Measurements from ENCODE around the gene MACROD1.

Gene MACROD1

DNA sequence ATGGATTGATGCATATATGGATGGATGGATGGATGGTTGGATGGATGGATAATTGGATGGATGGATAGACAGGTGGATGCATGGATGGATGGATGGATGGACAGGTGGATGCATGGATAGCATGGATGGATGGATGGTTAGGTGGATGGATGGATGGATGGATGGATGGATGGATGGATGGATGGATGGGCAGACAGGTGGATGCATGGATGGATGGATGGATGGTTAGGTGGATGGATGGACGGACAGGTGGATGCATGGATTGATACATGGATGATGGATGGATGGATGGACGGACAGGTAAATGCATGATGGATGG, 52.5 kb downstream of the MACROD1 start:
- DNase-seq (ENCODE audit: low read depth): no peak

DNA sequence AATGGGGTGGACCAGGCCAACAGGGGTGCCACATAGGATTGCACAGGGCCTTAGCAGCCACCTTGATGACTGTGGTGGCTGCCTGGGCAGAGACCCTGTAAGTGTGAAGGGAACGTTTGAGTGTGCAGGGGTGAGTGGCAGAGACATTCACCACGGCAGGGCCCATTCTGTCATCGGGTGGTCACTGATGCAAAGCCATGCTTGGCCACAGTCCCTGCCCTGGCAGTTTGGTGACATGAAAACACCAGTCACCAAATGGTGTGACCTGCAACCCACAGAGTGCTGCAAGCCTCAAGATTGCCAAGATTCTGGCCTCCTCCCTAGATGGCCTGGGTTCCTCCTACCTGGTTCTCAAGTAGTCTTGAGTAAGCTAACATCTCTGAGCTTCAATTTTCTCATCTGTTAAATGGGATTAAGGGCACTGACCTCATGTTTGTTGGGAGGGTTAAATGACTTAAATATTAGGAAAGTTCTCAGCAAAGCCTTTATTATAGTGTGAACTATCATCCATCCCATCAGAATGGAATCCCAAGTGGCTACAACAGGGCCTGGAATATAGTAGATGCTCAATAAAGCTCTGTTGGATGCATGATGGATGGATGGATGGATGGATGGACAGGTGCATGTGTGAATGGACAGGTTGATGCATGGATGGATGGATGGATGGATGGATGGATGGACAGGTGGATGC, 53.0 kb downstream of the MACROD1 start:
- DNase-seq (ENCODE audit: low read depth): no peak

DNA sequence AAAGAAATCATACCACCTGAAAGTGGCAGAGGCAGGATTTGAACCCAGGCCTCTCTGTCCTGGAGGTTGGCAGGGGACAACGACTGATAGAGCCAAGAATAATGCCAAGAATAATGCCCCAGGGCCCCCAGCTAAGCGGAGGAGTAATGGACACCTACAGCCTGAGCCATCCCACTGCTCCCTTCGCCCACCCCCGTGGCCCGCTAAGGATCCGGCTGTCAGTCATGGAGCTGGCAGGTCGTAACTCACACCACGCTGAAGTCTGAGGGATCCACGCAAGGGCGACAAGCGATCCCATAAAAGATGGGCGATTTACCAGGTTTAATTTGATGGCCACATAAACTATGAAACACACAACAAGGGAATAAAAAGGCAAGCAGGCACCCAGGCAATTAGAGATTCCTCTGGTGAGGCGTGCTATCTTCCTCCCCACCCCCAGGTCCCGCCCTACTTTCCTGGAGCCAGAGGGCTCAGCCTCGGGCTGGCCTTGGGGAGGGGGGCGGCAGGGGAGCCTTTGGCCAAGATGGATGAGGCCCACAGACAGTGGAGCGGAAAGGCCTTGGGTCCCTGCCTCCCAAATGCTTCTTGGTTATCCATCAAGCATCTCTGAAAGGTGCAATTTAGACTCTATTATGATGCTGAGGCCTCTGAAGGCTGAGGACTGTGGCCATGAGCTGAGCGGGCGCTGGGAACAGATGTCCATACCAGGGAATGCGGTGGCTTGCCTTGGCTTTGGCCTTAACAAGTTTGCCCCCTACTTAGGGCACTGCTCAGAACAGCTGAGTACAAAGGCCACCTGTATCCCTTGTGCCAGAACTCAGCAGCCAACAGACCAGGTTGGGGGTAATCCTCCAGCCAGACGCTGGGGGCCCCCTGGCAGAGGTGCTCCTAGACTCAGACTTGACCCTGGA, 55.2 kb downstream of the MACROD1 start:
- no peak for DNase-seq (ENCODE audit: low read depth)

DNA sequence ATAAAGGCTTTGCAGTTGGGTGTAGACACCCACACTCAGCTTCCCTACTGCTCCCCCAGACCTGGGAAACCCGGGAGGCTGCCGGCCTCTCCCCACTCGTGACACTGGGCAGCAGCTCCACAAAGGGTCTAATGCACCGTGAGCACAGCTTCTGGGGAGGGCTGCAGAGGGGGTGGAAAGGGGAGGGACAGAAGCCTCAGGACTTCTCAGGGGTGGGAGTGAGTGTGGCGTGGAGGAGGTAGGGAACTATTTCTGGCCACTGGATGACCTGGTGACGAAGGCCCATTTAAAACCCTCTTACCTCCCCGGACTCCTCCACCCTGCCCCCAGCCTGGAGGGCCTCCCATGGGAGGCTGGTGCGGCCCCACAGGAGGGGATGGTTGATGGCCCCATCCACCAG, 56.6 kb downstream of the MACROD1 start:
- no peak for DNase-seq (ENCODE audit: low read depth)

DNA sequence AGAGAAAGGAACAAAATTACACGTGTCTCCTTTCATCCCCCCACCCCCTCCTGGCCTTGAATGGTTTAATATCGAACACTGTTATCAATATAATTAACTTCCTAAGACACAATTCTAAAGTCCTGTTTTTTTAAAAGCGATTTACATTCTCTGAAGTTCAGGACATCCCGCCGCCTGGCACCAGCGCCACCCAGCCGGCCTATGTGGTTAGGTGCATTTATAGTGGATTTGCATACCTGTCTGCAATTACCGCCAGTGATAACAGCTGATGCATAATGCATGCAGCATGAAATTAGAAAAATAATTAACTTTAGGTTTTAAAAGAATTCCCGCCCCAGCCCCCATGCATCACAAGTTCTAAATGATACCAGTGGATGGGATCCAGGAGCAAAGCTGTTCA, 58.6 kb downstream of the MACROD1 start:
- DNase-seq (ENCODE audit: low read depth): no peak

DNA sequence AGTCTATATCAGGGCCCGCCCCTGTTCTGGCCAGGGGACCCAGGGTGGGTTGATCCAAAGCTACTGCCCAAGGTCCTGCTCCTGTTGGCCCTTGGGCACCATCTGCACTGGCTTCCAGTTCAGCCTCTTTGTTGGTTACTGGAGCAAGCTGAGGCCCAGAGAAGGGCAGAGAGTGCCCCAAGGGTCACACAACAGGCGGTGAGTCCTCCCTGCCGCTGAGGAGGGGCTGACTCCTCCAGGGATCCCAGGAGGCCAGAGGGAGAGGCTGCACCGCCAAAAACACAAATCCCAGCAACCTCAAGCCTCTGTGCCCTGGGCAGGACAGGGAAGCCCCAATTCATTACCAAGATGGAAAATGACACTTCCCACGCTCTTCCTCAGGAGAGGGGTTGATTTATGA, 61.3 kb downstream of the MACROD1 start:
- no peak for DNase-seq (ENCODE audit: low read depth)

DNA sequence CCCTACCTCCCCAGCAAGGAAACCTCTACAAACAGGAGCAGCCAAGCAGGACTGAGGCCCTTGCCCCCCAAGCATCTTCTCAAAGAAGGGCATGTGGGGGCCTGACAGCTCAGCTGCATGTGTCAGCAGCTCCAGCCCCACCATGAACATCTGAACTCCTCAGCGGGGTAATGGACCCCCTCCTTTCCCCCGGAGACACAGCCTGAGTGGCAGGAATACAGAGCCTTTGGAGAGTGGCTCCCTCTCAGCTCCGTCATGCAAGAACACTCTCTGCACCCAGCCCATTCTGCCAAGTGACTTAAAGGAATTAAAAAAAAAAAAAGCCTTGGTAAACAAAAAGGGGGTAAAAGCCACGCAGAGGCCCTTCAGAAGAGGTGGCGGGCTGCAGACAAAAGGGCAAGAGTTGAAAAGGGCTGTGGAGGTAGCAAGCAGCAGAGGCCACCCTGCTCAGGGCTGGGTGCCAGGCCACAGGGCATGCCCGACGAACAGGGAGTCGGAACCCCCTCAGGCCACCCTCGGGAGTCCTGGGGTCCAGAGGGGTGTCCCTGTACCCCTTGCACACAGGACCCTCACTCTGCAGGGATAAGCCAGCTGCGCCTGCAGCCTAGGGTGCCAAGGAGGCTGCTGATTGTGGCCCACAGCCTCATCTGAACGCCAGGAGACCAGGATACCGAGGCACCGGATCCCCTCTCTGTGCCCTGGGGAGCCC, 62.5 kb downstream of the MACROD1 start:
- DNase-seq (ENCODE audit: low read depth): no peak

DNA sequence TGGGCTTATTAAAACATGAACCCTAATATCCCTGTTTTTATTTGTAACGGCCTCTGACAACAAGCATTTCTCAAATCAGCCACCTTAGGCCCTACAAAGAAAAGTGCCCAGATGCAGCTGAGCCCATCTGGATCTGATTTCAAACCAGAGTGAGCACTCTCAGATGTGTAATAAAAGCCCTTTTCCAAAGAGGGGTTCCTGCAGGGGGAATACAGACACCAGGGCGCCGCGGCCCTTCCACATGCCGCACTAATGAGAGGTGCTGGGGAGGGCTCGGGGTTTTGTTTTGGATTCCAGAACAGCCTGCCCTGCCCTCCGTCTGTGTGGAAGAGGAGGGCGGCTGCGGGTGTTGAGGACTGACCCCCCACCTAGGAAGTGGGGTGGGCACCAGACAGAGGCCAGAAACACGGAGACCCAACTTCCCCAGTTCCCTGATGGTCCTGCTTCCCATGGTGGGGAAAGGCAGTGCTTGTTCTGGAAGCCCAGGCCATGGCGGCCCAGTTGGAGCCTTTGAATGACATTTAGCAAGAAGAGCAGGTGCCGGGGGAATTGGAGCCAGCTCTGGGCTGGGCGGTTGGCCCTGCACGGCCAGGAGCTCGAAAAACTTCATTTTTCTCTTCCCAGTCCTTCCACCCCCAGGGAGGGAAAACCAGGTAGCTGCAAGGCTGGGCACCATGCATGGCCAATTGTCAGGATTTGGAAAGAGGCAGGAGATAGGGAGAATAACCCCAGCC, 63.7 kb downstream of the MACROD1 start:
- no peak for DNase-seq (ENCODE audit: low read depth)

DNA sequence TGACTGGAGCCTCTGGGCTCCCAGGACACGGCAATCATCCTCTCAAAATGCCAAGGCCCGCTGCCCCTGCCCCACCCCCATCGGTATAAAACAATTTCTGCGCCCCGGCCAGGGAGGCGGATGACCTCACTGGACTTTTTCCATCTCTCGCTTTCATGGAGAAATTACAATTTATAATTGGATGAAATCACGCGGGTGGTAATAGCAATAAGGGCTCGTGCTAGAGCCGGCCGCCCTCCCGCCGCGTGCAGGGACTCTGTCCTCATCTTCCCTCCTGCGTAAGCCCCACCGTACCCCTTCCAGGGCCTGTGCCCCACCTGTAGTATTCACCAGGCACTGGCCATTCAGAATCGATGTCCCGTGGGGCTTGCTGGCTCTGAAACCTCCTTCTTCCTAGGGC, 64.5 kb downstream of the MACROD1 start:
- no peak for DNase-seq (ENCODE audit: low read depth)

DNA sequence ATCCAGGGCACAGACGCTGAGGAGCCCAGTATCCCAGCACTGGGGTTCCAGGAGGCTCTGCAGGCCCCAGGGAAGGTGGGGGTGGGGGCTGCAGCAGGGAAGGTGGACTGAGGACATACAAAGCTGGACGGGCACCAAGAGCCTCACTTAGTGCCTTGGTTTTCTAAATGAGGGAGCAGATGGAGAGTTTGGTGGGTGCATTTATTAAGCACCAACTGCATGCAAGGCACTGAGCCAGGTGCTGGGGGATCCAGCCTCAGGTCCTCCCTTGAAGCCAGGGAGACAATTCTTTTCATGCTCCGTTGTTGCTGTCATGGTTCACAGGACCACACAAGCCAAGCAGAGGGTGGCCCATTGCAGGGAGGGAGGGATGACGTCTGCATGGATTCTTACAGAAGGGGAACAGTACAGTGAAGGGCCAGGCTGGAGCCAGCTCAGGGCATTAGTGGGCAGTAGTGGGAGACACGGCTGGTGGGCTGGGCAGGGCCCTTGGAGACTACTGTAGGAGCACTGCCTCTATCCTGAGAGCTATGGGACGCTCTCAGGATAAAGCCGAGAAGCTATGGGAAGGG, 65.0 kb downstream of the MACROD1 start:
- no peak for DNase-seq (ENCODE audit: low read depth)

DNA sequence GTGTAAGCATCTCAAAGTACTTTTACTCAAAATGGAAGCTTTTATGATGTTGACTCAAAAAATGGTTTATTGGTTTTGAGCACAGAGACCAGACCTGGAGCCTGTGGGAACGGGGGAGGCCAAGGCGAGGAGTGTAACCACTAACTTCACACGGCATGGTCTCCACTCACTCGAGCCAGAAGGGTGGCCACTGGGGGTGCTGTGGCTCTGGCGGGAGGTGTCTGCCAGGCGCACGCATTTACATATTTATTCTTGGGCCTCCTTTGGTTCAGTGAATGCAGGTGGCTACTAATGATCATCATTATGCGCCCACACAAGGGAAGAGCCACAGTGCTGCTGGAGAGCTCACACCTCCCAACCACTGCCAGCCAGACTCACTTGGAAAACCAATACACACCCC, 65.6 kb downstream of the MACROD1 start:
- DNase-seq (ENCODE audit: low read depth): no peak

DNA sequence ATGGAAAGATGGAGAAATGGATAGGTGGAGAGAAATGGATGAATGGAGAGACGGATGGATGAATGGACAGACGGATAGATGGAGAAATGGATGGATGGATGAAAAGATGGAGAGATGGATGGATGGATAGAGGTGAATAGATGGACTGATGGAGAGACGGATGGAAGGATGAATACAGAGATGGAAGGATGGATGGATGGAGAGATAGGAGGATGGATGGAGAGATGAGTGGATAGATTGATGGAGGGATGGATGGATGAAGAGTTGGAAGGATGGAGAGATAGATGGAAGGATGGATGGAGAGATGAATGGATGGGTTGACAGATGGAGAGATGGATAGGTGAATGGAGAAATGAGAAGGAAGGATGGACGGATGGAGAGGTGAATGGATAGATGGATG, 66.5 kb downstream of the MACROD1 start:
- no peak for DNase-seq (ENCODE audit: low read depth)

DNA sequence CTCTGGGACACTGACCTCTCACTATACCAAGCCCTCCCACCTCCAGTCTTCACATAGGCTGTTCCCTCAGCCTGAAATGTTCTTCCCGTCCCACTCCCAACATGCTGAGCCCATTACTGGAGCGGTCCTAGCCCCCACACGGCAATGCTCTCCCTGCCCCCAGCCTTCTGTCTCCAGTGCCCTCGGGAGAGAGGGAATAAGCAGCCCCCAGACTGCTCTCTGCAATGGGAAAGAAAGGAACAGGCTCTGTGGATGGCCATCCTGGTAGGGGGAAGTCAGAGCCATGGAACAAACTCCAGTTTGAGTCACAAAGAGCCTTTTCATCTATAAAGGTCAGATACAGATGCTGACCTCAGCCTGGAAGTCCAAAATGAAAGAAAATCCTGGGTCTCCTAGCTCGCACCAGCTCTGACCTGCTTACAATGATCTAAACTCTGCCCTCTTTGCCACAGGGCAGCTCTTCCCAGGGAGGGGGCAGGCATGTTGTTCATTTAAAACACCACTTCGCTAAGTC, 67.5 kb downstream of the MACROD1 start:
- DNase-seq (ENCODE audit: low read depth): no peak

DNA sequence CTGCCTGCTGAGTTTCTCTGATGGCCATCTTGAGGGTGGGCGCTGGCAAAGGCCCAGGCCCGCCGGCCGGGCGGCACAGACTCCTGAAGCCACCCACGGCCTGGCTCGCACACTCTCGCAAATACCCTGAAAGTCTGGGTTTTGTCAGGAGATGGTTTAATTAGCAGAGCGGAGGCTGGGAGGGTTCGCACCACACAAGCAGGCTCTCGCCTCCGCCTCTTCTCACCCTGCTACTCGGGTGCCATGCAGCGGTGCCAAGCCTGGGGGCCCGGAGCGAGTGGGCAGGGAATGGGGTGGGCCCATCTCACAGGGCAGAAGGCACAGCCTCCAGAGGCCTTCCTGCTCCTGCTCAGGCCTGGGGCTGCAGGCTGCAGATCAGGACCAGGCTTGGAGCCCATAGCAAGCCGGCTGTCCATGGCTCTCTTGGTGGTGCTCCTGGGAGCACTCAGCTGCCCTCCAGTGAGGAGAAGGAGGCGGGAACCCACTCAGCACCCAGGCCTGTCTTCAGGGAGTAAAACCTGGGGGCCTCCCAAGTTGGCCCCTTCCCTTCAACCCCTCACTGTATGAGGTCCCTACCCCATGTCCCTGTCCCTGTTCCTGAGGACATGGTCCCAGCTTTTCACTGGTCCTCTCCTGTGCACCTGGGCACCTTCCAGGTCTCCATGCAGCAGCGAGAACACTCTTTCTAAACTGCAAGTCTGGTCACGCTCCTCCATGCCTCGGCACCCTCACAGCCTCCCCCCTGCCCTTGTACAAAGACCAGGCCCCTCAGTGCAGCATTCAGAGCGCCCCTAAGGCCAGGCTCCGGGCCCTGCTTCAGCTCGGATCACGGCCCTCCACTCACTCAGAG, 68.2 kb downstream of the MACROD1 start:
- no peak for DNase-seq (ENCODE audit: low read depth)

DNA sequence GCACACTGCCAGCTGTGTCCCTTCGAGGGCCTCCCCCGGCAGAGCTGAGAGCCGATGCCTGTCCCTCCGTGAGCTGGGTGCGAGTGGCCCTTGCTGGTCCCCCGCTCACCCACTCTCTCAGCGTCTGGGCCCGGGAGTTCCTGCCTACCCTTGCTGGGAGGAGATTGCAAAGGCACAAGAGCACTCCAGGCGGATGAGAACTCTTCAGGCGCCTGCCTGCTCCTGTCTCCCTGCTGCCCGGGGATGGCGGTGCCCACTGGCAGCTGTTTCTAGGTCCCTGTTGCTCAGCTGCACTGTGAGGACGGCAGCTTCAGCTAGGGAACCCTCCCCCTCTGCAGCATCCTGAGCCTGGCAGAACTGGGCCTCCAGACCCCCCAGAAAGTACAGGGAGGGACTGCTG, 69.1 kb downstream of the MACROD1 start:
- DNase-seq (ENCODE audit: low read depth): no peak

DNA sequence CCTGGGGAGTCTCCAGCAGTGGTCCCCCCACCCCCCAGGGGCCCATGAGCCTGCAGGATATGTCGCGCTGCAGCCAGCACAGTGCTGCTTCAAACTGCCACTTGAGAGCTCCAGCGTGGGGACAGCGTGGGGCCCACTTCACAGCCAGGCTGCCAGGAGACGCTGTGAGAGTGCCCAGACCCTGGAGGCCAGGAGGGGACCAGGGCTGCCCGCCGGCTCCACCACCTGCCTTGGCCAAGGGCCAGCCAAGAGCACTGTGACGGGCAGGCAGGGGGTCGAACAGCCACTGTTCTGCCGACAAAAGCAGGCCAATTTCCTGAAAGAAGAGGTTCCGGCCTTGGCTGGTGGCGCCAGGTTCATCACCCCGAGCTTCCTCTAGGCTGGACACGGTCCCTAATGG, 70.0 kb downstream of the MACROD1 start:
- no peak for DNase-seq (ENCODE audit: low read depth)

DNA sequence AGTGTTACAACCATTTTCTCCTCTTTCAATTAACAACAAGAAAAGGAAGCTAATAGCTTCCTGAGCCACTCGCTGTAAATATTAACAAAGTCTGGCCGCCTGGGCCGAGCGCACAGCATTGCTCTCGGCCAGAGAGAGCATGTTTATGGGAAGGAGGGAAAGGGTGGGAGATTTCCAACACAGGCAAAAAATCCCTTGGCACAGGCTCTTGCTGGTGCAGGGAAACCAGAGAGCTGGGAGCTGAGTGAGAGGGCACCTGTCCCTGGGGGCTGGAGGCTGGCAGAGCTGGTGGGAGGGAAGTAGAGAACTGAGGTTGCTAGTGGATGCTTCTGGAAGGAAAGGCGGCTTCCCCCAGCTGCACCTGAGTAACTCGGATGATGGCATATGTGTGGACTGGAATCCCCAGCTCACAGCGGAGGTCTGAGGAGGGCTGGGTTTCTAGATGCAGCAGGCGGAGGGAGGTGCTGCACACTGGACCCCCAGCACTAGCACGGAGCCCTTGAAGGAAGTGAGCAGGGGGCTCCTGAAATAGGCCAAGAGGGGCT, 70.6 kb downstream of the MACROD1 start:
- DNase-seq (ENCODE audit: low read depth): no peak

DNA sequence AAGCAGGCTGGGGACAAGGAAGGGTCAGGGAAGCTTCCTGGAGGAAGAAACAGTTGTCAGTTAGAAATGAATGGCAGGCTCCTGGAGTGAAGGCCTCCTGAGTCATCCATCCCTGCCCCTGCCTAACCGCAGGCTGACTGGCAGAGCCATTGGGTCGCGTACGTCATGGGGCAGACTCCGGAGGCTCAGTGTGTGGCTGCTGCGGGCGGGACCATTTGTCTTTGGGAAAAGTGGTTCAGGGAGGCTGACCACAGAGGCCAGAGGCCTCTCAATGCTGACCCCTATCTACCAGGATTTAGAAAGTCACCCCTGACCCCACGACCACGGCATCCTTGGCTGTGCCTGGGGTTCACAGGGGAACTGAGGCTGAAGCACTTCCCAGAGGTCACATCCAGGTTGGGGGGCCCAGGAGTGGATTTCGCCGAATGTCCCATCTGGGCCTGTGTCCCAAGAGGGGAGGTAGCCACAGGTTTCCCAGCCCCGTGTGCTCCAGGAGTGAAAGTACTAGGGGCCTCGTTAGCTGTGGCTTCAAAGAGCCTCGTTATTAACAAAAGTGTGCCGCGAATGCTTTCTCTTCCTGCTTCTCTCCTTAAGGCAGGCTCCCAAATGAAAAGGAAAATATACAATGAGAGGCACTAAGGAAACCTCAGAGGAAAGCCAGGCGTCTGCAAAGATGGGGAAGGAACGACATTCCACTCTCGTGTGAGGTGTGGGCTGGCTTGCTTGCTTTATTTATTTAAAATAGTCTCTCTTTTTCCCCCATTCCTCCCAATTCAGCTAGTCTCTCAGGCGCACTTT, 71.3 kb downstream of the MACROD1 start:
- DNase-seq (ENCODE audit: low read depth): no peak

DNA sequence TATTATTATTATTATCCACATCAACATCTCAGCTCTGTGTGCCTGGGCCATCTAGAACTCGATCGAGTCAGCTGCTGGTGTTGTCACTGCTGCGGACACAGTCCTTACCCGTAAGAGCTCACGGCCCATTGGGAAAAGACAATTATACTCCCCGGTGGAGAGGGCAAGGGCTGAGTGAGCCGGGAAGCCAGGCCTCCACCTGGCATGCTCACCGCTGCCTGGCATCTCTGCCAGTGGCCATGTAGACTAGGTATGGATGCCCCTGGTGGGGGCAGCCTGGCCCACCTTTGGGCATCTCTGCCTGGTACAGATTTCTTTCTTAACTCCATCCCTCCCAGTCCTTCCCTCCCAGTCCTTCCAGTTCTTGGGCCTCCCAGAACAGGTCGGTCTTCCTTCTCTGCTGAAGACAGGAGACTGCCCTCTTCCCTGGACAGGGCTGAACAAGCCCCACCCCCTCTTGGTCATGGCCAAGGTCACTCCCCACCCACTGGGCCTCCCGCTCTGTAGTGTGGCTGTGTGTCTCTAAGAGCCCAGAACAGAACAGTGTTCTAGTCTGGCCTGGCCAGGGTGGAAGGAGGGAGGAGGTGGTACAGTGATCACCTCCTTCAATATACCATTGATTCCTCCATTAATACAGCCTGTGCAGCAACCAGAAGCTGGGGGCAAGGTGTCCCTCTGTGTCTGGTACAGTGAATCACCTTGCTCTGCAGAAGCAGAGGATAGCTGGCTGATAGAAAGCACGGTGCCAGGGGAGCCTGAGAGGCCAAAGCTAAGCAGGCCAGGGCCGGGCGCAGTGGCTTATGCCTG, 72.5 kb downstream of the MACROD1 start:
- DNase-seq (ENCODE audit: low read depth): no peak

Data from activated T-helper 9 cell treated with anti-CD3 and anti-CD28 coated beads, Interleukin-2, amount 50 U/mL, for 16 hours (primary cell).